Stimulated activated CD4-positive, alpha-beta T cell treated with anti-CD3 and anti-CD28 coated beads, Interleukin-2, amount 100 ng/mL, for 4 hours (primary cell): ENCODE results near the gene PAN3.
"Not testable (repeated sequence)": the region's sequence is repeated elsewhere in the genome, so short reads cannot be mapped to it uniquely, and the experiment has no call there.

Experiments used
- DNase-seq: peaks from one replicate; pipeline ENCODE4 v3.0.0-alpha.2; 2020; ENCODE audit warnings: low read depth

PAN3 gene

DNA sequence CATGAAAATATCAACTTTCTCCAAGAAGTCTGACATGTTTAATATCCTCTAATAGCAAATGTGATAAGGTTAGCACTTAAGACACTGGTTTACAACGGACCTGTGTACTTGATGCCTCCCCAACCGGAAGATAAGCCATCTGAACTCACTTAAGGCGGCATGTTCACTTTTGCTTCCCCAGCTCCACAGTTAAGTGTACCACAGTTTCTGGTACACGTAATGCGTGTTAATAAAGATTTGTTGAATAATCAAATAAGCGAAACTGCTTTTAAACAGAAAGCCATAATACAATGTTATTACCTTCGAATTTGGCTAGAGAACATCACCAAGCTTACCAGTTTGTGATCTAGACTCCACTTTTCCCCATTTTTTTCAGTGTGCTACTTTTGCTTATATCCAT is 1.4 kb upstream of the PAN3 start:
- no peak for DNase-seq

DNA sequence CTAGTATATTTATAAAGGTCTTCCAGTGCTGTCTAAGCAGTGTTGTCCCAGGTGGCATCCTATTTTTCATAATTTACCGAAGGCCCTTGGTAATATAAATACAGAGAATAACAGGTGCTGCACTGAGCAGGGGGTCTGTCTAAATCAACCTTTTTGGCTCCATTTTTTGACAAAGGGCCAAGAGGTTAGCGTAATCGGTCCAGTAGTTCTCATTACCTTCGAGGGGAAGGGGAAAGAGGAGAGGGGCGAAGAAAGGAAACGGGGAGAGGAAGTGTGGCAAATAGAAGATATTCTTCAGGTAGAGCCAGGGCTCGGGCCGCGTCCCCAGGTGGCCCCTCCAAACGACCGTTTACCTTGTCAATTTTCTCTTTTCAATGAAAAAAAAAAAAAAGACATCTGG is 749 bp upstream of the PAN3 start:
- no peak for DNase-seq

DNA sequence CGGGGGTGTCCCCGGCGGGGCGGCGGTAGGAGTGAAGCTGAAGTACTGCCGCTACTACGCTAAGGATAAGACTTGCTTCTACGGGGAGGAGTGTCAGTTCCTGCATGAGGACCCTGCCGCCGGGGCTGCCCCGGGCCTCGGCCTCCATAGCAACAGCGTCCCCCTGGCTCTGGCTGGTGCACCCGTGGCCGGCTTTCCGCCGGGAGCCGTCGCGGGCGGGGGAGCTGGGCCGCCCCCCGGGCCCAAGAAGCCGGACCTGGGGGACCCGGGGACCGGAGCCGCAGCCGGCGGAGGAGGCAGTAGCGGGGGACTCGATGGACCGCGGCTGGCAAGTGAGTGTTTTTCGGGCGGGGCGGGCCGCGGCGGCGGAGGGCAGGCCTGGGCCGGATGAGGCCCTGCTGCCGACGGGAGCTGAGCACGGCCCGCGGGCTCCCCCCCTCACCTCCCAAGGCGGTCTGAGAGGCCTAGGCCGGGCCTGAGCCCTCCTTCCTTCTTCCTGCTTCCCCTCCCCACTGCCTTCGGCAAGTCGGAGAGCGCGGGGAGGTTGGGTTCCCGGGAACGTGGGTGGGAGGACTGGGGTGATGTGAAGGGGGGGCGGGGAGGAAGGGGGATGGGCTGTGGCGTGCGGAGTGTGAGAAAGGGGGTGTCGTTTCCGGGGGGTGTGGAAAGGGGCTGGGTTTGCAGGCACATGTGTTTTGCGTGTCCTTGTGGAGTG is 568 bp downstream of the PAN3 start:
- DNase-seq: peak; percentile 89

DNA sequence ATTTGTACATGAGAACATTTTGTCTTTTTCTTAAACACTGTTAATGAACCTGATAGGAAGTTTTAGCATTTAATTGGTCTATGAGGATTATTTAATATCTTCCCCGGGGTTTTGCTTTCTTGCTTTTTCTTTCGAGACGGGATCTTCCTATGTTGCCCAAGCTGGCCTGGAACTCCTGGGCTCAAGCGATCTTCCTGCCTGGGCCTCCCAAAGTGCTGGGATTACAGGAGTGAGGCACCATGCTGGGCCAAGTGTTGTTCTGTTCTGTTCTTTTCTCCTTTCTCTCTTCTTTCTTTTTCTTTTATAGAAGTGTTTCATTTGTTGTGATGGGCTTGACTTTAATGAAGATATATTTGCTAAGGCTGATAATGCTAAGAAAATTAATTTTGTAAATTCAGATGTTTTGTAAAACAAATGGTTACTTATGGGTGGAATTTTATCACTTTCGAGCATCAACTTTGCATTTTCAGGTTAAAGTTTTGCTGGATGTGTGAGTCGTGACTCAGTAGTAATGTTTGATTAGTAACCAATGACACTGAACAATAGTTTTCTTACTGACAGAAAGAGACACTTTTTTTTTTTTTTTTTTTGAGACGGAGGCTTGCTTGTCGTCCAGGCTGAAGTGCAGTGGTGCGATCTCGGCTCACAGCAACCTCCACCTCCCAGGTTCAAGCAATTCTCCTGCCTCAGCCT is 2.2 kb downstream of the PAN3 start:
- DNase-seq: no peak

DNA sequence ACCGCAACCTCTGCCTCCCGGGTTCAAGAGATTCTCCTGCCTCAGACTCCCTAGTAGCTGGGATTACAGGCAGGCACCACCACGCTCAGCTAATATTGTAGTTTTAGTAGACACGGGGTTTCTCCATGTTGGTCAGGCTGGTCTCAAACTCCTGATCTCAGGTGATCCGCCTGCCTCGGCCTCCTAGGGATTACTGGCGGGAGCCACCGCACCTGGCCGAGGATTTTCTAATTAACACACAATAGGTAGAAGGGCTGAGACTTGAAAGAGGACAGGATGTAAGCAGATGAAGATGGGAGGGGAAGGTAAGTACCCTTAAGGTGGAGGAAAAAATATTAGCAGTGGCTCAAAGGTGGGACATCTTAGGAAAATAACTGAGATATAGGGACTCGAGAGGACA is 3.2 kb downstream of the PAN3 start:
- DNase-seq: not testable (repeated sequence)

DNA sequence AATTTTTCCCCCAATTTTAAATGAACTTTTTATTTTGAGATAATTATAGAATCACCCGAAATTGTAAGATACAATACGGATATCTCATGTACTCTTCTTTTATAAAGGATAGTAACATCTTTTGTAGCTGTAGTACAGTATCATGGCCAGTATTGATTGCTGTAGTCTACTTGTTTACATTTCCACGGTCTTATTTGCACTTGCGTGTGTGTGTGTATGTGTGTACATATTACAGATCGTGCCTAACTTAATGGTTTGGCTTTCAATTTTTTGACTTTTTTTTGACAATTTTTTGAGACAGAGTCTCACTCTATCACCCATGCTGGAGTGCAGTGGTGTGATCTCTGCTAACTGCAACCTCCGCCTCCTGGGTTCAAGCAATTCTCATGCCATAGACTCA is 6.7 kb downstream of the PAN3 start:
- no peak for DNase-seq

DNA sequence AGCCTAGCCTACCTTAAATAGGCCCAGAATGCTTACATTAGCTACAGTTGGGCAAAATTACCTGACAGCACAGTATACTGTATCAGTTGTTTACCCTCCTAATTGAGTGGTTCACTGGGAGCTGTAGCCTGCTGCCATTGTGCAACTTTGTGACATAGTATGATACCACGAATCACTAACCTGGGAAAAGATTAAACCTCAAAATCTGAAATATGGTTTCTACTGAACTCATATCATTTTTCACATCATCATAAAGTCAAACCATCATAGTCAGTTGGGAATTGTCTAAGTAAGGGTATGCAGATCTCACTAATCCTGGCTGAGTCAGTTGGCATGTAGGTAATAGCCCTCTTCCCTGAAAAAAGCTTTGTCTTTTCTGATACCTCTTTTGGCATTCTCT is 9.2 kb downstream of the PAN3 start:
- no peak for DNase-seq

DNA sequence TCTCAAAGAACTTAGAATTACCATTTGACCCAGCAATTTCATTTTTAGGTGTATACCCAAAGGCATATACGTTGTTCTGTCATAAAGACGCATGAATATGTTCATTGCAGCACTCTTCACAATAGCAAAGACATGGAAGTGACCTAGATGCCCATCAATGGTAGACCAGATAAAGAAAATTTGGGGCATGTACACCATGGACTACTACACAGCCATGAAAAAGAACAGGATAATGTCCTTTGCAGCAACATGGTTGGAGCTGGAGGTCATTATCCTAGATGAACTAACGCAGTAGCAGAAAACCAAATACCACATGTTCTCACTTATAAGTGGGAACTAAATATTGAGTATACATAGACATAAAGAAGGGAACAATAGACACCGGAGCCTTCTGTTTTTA is 20.7 kb downstream of the PAN3 start:
- DNase-seq: no peak

DNA sequence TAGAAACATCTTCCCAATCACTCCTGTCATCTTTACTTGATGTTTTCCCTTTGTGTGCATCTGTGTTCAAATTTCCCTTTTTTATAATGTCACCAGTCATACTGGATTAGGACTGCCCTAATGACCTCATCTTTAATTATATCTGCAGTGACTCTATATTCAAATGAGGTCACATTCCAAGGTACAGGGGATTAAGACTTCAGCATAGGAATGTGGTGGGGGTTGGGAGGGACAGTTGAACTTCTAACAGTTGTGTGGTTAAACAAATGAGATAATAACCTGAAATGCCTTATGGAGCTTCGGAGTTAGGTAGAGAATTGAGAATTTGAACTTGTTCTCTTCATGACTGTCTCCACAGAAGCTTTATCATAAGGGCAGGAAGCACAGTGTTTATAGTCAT is 23.0 kb downstream of the PAN3 start:
- no peak for DNase-seq

DNA sequence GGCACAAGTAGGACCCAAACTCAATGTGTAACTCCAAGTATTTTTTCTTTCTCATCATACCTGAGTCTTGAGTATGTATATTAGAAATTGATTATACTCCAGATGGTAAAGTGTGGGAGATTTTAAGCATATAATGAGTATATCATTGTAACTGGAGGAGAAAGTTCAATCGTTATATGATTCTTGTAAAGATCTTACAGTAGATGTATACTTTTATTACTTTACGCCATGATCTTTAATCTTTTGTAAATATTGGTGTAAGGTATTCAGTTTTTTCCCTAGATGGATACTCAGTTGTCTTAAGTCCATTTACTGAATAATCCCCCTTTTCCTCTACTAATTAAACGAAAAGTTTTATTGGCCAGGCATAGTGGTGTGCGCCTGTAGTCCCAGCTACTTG is 25.2 kb downstream of the PAN3 start:
- DNase-seq: no peak

DNA sequence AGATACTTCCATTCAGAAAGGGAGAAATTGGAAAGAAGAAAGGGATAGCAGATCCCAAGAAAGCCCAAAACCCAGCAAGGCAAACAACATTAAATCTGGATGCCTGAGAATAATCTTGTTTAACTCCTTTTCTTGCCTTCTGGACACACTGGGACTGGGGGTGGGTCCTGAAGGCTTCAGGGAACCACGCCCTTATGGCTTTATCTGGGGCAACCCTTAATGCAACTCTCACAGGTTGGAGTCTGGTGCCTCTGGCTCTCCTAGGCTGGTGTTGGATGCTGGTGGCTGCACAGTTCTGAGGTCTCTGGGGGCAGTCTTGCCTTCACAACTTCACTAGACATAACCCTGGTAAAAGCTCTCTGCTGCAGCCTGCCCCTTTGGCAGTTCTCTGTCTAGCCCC is 27.9 kb downstream of the PAN3 start:
- no peak for DNase-seq

DNA sequence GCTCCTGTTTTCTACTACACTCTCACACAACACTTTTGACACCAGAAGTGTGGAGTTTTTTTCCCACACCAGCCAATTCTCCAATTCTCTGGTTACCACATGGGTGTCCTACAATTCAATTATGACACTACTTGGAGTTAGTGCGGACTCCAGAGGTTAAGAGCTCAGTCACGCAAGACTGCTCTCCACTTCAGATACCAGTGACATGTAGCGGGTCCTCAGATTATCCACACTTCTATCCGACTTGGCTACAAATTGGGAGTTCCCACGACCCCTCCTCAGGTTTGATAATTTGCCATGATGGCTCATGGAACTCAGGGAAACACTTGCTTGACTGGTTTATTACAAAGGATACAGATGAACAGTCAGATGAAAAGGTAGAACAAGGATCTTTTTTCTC is 32.9 kb downstream of the PAN3 start:
- no peak for DNase-seq

DNA sequence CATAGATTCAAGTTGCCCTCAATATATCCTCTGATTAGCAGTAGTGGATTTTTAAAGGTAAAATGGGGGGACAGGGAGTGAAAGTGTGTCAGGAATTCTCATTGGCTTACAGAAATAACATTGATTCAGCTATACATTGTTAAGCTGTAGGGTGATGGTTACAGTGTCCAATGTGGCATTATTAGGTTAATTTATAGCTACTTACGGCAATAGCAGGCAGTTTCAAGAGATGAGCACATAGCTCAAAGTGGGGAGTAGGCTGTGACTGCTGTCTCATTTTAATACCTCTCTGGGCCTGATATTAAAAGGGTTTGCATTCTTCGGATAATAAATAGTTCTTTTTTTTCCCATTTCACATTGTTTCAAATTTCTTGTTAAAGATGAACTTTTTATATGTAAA is 34.6 kb downstream of the PAN3 start:
- no peak for DNase-seq

DNA sequence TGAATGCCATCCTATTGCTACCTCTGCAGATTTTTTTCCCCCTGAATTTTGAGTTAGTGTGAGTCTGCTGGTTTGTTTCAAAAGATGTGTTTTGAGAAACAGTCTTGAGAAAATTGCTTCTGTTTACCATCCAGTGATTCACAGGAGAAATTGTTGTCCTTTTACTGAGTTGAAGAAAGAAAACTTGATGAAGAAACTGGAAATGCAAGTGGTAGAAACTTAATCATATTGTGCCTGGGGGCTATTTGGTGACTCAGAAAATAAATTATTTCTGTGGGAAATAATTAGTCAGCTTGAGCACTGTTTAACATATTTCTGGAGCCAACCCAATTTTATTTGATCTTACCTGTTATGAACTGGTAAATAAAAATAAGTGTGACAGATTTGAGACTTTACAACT is 35.4 kb downstream of the PAN3 start:
- no peak for DNase-seq

DNA sequence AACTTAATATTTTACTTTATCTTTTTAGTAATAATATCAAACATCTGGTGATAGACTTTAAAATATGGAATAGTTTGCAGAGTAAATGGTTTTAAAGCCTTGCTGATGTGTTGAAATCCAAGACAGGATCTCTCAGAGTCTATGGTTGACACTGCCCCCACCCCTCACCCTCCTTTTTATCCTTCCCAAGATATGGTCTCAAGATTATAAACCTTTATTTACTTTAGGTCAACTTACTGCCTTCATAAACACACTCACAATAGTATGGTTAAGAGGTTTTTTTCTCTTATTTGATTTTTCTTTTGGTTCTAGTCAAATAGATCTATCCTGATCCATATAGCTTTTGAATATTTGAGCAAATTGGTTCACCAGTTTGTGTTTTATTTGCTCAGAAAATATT is 39.0 kb downstream of the PAN3 start:
- DNase-seq: no peak

DNA sequence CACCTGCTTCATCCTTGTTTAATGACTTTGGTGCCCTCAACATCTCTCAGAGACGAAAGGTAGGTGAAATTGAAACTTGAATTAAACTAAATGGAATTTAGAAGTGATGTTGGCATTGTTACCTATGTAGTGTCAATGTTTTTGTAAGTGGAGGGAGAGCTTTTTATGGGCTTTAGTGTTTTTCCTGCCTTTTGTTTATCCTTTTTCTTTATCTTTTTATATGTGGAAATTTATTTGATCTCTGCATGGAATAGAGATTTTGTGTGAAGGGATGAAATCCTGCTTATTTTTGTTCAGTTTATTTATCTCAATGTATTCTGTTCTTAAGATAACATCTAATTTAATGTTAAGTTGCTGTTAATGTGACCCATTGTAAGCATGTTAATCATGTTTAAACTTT is 39.5 kb downstream of the PAN3 start:
- no peak for DNase-seq

DNA sequence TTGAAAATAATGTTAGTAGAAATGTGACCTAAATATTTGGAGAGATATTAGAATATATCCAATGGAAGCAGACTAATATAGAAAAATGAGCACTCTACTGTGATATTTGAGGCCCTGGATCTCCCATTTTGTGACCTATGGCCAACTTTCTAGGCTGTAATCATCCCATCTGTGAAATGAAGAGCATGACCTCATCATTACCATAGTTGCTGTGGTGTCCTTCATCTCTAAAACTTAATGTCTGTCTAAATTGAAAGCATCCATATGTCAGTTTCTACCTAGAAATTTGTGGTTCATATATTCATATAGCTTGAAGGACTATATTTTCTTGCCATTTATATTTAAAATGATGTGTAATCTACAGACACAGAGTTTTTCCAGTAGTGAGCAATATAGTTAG is 41.6 kb downstream of the PAN3 start:
- no peak for DNase-seq

DNA sequence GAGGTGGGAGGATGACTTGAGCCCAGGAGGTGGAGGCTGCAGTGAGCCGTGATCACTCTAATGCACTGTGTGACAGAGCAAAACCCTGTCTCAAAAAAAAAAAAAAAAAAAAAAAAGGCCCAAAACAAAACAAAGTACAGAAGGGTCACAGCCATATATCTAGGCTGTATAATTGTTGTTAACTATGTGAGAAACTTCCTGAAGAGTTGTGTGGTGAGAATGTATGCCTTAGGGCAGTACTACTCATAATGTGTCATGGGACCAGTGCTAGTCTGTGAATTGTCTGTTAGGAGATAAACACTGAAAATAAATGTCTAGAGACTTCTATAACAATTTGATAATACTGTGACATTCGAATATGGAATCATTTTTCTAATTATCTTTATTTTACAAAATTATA is 43.1 kb downstream of the PAN3 start:
- no peak for DNase-seq

DNA sequence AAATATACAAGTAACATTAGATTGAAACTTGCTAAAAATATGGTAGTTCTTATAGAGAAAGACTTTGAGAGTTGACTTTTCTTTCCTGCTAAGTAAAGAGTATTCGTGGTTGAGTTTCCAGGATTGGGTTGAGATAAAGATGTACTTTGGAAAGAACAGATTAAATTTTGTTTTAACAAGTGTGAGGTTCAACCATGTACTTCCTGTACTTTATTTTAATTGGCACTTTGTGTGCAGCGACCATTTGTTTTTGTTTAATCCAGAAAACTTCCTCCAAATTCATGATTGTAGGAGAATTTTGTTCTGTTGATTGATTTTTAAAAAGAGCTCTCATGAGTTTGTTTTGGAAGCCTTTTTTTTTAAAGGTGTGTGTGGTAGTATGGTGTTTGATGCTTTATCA is 46.9 kb downstream of the PAN3 start:
- no peak for DNase-seq

DNA sequence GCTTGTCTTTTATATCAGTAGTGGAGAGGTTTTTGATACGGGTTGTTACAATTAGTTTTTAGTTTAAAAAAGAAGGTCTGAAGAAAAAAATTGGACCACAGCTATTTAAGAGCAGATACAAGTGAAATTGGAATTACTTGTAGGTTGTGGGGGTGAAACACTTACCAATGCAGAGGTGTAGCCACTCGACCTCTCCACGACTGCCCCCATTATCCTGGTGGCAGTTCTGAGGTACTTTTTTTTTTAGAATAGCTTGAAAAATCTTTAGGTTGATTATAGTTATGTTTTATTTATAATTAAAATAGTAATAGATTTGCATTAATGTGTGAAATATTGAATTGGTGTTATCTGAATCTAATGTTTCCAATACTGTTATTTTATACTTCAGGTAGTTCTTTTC is 60.7 kb downstream of the PAN3 start:
- DNase-seq: no peak

DNA sequence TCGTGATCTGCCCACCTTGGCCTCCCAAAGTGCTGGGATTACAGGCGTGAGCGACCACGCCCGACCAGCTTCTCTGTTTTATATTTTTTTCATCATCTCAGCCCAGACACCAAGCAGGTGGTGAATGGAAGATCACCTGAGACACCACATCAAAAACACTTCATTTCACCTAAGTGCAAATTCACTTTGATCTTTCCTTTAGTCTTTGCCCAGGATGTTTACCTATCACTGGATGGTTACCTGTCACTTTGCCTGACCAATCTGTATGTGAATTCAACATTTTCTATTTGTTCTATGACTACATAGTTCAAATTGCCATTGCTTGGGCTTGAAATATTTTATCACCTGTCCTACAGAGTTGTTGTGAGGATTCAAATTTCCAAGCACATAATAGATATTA is 65.7 kb downstream of the PAN3 start:
- no peak for DNase-seq

DNA sequence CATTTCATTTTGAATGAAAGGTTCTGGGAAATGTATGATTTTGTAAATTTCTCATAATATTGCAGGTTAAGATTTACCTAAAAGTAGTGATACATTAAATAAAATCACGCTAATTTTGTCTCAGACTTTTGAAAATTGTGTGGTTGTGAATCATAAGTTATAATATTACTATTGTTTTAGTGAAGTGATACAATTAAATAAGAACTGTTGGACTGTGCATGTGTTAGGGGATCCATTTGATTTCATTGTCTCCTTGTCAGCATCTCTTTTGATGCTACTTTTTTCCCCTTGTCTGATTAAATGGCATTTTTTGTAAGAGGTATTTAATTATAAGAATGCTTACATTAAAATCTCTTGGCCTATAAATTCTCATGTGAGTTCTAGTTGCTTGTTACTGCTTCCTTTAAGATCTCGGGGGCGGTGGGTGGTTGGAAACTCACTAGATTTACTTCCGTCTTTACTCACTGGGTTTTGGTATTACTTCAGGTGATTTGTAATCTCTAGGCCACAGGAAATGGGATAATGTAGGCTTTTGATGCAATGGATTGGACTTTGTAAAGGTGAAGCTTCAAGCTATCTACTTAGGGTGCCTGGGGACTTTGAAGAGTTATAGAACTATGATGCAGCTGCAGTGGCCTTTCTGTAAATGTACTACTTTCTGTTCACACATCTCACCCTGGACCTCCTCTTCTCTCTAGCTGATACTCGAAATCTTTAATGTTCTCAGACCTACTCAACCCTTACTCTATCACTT is 66.5 kb downstream of the PAN3 start:
- no peak for DNase-seq

DNA sequence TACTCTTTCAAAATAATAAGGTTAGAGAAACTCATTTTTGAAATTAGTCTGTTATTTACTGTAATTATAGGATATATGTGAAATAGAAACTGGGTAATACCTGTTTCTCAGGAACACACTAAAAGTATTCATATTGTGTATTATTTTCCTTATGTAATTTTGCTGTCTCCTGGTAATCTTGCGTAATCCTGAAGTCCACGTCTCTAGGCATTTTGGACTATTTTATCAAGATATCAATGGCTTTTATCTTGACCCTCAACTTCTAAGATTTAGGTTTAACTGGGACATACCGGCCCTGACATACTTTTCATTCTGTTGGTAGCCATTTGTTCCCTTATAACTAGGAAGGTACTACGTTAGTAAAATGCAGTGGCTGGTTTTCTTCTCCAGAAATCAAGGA is 80.3 kb downstream of the PAN3 start:
- no peak for DNase-seq
